Brain pericyte (primary cell): Measurements from ENCODE around the gene BORCS5.
"Not testable (repeated sequence)": the region's sequence is repeated elsewhere in the genome, so short reads cannot be mapped to it uniquely, and the experiment has no call there.

Source experiments
- DNase-seq: peaks from one replicate; pipeline ENCODE4 v3.0.0-alpha.2; 2012; ENCODE audit warnings: low read depth, low spot score

Gene BORCS5

DNA sequence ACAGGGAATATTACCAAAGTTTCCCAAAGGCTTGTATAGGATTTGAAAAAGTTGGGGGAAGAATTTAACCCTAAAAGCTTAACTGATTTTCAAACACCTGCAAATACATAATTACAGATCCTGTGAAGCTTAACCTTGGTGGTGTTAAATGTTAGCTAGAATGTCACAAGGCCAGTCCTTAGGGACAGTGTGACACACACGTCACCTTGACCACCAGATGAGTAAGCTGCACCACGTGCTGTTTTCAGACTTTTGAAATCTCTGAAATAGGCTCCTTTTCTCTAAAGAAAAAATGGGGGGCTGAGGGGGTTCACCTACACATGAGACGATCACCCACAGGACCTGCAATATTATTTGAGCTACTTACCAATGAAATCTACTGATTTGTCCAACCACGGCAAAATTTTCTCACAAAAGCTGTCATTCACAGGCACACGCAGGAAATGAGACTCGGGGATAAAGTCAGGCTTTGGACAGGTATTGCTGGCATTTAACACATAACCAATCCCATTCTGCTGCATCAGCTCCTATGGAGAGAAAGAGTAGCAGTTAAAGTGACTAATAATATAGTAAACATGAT, 129.9 kb downstream of the BORCS5 start:
- no peak for DNase-seq

DNA sequence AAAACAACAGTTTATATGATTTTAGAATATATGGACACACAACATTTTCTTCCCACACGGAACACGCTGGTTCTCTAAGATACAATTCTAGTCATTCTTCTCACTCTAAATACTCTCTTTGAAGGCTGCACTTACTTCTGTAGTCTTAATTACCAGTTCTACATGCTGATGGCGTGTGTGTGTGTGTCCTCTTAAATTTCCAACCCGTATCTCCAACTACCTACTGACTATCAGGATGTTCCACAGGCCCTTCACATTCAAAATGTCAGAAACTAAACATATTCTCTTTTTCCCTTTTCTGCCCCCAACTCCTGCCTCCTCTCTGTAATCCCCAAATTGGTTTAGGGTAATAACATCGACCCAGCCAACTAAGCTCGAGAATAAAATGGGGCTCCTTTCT, 130.6 kb downstream of the BORCS5 start:
- DNase-seq = no peak

- no peak for DNase-seq
These were observed 131.4 kb downstream of the BORCS5 start for GRCh38 chr12:12488296-12488695.

GRCh38 chr12:12488823-12489550, 132.1 kb downstream of the BORCS5 start:
- DNase-seq = no peak

GRCh38 chr12:12491606-12492005, 134.7 kb downstream of the BORCS5 start:
- no peak for DNase-seq

DNA sequence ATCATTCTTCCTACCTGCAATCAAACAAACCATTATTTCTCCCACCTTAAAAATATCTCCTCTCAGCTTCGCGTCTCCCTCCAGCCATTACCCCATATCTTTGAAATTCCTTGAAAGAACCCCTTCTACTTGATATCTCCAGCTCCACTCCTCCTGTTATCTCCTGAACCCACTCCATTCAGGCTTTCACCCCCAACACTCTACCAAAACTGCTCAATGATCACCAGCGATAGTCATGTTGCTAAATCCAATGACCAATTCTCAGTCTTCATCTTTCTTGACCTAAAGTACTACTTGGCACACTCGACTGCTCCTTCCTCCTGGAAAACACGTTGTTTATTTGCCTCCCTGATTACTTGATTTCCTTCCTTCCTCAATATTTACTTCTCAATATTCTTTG, 135.7 kb downstream of the BORCS5 start:
- no peak for DNase-seq

DNA sequence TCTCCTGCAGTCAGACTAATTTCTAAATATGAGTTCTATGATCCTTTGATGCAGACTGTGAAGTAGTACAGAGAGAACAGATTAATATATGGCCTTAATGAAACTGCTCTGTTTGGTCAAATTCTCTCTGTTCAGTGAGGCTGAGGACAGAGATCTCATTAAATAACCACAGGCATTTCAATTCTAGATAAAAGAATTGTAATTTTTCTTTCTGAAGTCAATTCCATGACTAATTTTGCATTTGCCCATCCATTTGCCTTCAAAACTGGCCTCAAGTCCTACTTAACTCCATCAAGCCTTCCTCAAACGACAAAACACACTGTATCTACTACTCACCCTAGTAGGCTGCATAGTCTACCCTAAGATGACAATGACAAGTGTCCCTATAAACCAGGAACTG, 138.7 kb downstream of the BORCS5 start:
- no peak for DNase-seq

DNA sequence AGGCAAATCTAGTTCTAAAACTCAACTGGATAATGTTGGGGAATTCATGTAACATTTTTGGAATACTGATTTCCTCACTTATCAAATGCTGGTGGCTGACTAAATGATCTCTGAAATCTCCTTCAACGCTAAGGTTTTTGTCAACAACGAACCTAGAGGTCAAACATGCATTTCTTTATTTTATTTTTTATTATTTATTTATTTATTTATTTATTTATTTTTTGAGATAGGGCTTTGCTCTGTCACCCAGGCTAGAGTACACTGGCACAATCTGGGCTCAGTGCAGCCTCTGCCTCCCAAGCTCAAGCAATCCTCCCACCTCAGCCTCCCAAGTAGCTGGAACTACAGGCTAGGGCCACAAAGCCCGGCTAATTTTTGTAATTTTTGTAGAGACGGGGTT, 141.3 kb downstream of the BORCS5 start:
- DNase-seq = no peak

DNA sequence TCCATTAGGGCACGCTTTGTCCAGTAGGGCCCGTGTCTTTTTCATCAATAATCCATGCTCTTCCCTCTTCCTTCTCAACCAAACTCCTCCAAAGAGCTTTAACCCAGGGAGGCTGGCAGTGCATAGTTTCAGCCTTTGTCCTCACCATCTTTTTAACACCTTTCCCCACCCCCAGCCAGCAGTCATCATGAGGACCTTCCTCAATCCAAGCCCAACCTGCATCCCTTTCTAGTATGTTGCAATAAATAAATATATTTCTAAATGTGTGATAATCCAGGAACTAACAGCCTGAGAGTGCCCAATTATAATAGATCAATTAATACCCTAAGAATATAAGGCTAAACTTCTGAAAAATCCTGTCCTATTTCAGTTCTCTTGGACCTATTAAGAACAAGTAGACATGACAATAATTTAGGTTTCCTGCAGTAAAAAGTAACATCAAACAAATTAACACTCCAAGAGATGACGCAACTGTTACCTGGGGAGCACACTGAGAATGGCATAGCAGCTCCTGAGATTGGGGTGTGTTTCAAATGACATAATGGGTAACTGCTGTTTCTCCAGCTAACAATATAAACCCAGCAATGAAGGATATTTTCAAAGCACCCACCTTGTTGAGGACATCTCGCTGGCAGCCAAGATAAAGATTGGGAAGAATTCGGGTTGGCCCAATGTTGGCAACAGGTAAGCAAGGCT, 143.2 kb downstream of the BORCS5 start:
- no peak for DNase-seq

GRCh38 chr12:12501121-12501520, 144.2 kb downstream of the BORCS5 start:
- DNase-seq = no peak

DNA sequence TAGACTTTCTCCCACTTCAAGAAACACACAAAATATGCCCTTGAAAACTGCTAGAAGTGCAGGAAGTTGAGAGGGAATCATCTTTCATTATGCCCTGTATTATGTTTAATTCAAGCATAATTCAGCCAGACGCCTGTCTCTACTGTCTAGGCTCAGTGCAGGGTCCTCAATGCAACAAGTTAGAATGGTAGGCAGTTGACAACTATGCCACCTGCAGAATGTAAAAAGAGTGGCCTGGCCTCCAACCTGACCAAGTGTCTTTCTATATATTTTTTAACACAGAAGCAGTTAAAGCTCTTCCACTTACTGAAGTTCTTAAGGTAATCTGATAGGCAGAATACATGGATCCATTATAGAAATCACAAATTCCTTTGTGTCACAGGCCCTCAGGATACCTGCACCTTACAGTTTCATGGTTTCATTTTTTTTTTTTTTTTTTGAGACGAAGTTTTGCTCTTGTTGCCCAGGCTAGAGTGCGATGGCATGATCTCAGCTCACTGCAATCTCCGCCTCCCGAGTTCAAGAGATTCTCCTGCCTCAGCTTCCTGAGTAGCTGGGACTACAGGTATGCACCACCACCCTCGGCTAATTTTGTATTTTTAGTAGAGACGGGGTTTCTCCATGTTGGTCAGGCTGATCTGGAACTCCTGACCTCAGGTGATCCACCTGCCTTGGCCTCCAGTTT, 145.4 kb downstream of the BORCS5 start:
- DNase-seq = not testable (repeated sequence)

DNA sequence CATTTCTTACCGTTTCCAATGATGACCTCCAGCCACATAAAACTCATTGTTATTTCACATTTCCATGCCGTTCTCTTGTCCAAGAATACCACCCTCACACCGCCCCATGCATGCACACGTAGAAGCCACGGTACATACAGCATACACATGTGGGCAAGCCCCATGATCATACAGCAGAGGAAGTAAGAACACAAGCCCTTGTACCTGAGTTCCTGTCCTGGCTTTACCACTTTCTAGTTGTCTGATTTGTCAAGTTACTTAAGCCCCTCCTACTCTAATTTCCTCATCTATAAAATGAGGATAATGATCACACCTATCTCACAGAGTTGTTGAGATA, 145.9 kb downstream of the BORCS5 start:
- DNase-seq = no peak

- no peak for DNase-seq
These were observed 146.7 kb downstream of the BORCS5 start for GRCh38 chr12:12503384-12504078.

GRCh38 chr12:12505544-12506495, 148.9 kb downstream of the BORCS5 start:
- DNase-seq = peak; percentile 11

DNA sequence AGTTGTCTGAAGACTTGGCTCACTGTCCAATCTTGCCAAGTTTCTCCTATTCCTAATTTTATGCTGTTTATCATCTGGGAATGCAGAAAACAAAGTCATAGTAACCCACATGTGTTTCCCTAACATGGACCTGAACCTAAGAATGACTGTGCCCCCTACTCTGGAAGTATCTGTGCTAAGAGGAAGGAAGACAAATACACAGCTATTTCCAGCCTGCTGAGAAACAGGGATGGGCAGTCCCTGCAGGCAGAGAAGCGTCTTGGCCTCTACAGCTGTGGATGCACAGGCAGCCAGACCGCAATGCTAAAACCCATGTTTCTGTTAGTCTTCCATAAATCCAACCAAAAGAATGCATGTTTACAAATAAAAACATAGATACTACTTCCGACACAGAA, 149.6 kb downstream of the BORCS5 start:
- DNase-seq = peak; percentile 10

GRCh38 chr12:12507121-12507520, 150.2 kb downstream of the BORCS5 start:
- DNase-seq = no peak

- no peak for DNase-seq
These were observed 151.7 kb downstream of the BORCS5 start for GRCh38 chr12:12508612-12509011.

GRCh38 chr12:12510141-12510540, 153.3 kb downstream of the BORCS5 start:
- DNase-seq = no peak

GRCh38 chr12:12510551-12510950, 153.7 kb downstream of the BORCS5 start:
- no peak for DNase-seq

DNA sequence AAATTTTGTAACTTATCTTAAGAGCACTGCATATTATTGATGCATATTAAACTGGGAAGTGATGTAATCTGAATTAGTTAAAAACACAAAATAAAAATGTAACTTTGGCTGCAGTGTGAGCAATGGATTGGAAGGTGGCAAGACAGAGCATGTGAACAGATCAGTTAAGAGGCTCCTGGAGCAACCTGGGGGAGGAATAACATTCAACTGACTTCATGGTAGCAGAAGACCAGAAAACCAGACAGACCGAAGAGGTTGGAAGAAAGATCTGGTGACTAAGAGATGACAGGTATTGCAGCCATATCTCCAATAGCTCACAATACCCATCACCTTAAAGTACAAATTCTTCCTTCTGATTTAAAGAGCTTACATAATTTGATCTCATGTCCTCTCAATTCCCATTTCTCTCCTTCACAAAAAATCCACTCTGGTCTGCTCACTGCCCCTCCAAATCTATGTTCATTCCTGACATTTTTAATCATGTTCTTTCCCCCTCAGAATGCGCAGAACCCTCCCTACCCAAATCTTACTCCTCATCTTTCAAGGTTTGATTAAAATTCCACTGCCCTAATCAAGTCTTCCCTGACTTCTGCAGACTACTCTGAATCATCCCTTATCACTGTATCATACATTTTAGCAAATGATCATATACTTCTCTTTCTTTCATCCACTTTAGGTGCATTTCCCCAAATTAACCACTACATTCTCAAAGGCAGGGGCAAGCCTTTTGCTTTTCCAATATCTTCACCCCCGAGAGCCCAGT, 154.3 kb downstream of the BORCS5 start:
- DNase-seq = no peak
